Omental fat pad (tissue), 4 donors: ENCODE results near the gene GREB1. TPM values are rescaled to one million over a fixed set of nuclear protein-coding genes. Genes with fewer than 3 reads are reported as not detected.

ENCODE experiments used
- ATAC-seq: fragments of 150-250 bp; one replicate; pipeline ENCODE4 v1.9.1; 2016; ENCODE audit warnings: mild to moderate bottlenecking, moderate library complexity; ENCODE audit not compliant: low FRiP score
- DNase-seq: peaks from one replicate; pipeline ENCODE4 v3.0.0-alpha.2; 2019; ENCODE audit warnings: low spot score
- total RNA-seq, 4 donors: library from RNA; depleted of rRNA; stranded (reverse); fragments of >200 nt; gene quantifications; one replicate each; pipeline ENCODE4 v1.1.0, GENCODE V29; 2016
- TF ChIP-seq, protein P1 (sequence below), 3 donors: fragments of 450-650 bp; IDR thresholded peaks; one replicate each; pipeline ENCODE4 v1.5.1; 2016 to 2017; ENCODE audit warnings: antibody characterized with exemption in 3 of 3, mild to moderate bottlenecking in 3 of 3, moderate library complexity in 2 of 3

The GREB1 gene
- total RNA-seq, 4 donors from 2014 or later = 1.9 to 12.4 (median 4.1) TPM

DNA sequence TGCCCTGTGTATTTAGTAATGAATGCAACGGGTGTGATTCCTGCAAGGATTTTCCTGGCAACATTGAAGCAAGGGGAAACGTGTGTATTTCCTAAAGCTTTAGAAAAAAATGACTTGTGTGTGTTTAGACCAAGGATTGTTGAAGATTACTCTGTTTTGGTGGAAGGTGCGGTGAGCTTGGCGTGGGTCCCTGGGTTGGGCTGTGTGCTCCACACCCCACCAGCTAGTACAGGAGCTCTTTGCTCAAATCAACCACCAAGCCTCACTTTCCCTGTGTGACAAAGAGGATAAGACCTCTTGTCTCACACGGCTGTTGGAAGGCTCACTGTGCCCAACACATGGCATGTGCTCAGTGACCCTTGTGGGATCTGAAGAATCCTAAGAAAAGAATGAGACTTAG, 21.4 kb upstream of the GREB1 start:
- TF ChIP-seq, protein P1, sequence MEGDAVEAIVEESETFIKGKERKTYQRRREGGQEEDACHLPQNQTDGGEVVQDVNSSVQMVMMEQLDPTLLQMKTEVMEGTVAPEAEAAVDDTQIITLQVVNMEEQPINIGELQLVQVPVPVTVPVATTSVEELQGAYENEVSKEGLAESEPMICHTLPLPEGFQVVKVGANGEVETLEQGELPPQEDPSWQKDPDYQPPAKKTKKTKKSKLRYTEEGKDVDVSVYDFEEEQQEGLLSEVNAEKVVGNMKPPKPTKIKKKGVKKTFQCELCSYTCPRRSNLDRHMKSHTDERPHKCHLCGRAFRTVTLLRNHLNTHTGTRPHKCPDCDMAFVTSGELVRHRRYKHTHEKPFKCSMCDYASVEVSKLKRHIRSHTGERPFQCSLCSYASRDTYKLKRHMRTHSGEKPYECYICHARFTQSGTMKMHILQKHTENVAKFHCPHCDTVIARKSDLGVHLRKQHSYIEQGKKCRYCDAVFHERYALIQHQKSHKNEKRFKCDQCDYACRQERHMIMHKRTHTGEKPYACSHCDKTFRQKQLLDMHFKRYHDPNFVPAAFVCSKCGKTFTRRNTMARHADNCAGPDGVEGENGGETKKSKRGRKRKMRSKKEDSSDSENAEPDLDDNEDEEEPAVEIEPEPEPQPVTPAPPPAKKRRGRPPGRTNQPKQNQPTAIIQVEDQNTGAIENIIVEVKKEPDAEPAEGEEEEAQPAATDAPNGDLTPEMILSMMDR (IDR thresholded peaks at IDR 0.05) = no peak
- no peak for ATAC-seq

DNA sequence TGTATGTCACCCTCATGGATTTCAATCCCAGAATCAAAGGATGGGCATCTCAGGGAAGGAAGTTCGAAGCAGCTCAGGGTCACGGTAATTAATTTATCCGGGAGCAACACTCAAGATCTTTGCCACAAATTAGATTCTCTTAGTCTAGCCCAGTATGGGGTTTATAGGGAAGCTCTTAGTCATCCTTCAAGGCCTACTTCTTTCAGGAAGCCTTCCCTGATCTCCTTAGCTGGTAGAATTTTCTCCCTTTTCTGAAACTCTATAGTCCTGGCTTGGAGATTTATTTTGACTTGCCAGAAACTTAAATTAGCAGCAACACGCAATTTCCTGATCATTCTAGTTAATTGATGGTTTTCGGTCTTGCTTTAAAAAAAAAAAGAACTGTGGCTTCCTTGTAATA, 20.5 kb upstream of the GREB1 start:
- ATAC-seq (no peak), DNase-seq (no peak)
- TF ChIP-seq, protein P1 (IDR thresholded peaks at IDR 0.05) = no peak

More for the DNA sequence above, 21.4 kb upstream of the GREB1 start:
- DNase-seq = no peak

DNA sequence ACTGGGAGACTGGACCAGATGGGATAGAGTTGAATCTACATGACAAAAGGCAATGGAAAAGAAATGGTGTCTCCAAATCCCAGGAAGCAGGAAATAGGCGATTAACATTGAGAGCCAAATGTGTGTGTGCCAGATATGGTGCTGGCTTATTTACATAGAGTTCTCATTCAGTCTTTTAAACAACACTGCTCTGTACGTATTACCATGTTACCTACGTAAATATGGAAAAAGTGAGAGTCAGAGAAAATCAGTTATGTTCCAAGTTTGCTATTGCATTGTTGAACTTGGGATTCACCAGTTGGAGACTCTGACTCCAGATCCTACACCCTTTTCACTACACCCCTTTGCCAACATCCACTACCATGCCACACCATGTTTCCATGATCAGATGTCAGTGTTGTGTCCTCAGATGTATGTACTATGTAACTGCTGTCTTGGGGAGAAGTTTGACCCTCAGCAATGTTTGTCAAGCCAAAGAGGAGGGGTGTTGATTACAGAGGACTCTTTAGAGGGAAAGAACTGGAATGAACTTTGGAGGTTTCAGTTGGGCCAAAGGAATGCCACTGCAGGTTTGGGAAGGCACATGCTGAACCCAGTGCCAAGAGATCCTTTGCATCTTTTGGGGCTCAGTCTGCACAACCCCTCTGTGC, 19.6 kb upstream of the GREB1 start:
- DNase-seq = no peak
- no peak for ATAC-seq
- TF ChIP-seq, protein P1 (IDR thresholded peaks at IDR 0.05) = no peak

DNA sequence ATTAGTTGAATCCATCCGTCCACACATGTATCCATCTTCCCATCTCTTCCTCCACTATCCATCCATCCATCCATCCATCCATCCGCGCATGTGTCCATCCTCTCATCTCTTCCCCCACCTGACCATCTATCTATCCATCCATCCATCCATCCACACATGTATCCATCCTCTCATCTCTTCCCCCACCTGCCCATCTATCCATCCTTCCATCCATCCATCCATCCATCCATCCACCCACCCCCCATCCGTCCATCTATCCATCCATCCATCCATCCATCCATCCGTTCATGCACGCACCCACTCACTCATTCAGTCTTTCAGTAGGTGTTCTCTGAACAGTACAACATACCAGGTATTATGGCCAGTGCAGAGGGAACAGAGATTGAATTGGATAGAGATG, 18.9 kb upstream of the GREB1 start:
- DNase-seq = no peak
- ATAC-seq = no peak
- TF ChIP-seq, protein P1 (IDR thresholded peaks at IDR 0.05) = no peak

DNA sequence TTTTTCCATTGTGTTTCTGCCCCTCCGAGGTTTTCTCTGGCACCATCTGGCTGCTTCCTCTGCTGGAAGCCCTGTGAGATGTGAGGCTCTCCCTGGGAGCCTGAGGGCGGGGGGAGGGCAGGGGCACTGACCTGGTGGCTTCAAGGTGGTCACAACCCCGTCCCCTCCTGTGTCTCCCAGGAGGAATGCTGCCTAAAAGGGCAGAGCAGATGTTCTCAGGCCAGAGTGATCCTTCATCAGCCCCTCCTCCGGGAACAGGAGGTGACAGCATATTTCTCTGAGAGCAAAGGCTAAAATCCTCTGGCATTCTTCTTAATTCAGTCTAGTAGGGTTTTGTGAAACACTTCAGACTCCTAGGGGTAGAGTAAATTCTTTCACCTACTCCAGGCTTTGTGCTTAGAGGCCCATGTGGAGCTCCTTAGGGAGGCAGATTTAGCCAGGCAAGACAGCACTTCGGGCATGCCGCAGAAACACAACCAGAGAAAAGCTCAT, 18.3 kb upstream of the GREB1 start:
- TF ChIP-seq, protein P1 (IDR thresholded peaks at IDR 0.05) = no peak
- ATAC-seq = no peak
- DNase-seq = no peak

DNA sequence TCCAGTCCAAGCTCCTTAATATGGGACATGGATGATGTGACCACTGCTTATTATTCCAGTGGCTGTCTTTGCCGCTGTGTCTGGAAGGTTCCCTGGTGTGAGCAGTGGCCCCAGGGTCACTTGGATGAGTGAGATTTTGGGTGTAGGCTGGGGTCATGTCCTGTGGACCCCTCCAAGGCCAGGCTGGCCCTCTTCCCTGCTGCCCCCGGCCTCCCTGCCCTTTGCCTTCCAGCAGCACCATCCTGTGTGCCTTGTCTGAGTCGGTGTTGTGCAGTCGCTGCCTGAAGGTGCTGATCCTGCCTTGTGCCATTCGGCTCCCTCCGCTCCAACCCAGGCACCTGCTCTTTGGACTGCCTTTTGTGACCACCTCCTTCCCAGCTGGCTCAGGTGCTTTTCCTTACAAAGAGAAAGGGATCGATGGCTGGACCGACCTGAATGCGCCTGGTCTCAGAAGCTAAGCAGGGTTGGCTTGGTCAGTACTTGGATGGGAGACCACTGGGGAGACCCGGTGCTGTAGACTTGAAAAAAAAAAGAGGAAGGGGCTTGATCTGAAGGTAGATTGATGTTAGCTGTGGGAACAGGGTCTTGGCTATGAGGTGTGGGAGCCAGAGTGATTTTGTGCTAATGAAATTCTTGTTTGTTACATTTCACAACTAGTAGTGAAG, 16.7 kb upstream of the GREB1 start:
- ATAC-seq (no peak), DNase-seq (no peak)
- TF ChIP-seq, protein P1 (IDR thresholded peaks at IDR 0.05) = no peak

DNA sequence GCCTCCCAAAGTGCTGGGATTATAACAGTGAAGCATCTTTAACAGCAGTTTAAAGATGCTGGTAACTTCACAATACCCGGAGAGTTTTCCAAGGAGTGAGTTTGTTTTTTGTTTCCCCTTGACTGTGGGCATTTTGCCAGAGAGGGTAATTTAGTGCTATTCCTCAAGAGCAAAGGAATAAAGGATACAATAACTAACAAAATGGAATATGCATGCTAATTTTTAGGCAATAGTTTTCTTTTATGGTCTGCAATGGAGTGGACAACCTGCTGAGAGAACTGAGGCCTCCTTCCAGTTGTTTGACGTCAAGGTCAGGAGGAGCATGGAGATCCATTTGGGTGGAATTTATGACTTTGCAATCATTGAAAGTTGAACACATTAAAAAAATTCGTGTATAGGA, 15.9 kb upstream of the GREB1 start:
- TF ChIP-seq, protein P1 (IDR thresholded peaks at IDR 0.05) = no peak
- ATAC-seq (no peak), DNase-seq (no peak)
